Measurements from ENCODE around the gene DNALI1. TPM values are rescaled to one million over a fixed set of nuclear protein-coding genes. Genes with fewer than 3 reads are reported as not detected.
A peak's percentile ranks its signal among the peaks of the same experiment; 100 is the strongest.

DNALI1 gene
- total and polyA plus RNA-seq, 10 of the 15 experiments (the other 5 are each of a cell fraction or from before 2014, with no cell fraction given), result 0.03 to 0.13 (median 0.05) TPM; not detected in 7

DNA sequence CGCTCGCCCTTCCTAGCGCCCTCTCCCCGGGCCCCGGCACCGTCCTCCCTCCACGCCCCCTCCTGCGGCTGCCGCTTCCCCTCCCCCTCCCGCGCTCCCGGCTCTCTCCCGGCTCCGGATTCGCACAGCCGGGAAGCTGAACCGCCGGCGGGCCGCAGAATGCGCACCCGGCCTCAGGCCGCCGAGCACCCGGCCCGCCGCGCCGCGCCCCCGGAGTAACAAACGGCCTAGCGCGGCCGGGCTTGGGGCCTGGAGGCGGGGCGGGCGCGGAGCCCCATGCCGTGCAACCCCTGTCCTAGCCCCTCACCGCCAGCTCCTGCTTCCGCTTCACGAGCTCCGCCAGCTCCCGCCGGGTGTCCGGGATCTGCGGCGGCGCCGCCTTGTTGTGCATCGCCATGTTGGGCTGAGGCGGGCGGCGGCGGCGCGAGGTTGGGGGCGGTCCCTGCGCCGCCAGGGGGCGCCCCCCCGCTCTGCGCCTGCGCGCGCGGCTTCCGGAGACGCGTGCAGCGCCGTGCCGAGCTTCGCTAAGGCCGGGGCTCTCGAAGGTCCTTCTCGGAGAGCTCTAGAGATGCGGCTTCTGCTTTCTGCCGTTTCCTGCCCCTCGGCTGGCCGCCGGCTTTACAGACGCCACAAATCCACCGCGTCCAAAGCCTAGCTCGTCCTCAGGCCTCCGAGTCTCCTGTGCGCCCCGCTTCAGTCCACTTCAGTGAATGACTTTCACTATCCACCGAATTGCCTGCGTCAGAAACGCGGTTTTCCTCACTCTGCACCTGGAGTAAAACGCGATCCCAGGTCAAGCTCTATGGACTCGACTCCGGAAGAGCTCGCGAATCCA, 42.2 kb upstream of the DNALI1 start, which contains the start of gene MEAF6 (continued):
- TF ChIP-seq, protein P1, sequence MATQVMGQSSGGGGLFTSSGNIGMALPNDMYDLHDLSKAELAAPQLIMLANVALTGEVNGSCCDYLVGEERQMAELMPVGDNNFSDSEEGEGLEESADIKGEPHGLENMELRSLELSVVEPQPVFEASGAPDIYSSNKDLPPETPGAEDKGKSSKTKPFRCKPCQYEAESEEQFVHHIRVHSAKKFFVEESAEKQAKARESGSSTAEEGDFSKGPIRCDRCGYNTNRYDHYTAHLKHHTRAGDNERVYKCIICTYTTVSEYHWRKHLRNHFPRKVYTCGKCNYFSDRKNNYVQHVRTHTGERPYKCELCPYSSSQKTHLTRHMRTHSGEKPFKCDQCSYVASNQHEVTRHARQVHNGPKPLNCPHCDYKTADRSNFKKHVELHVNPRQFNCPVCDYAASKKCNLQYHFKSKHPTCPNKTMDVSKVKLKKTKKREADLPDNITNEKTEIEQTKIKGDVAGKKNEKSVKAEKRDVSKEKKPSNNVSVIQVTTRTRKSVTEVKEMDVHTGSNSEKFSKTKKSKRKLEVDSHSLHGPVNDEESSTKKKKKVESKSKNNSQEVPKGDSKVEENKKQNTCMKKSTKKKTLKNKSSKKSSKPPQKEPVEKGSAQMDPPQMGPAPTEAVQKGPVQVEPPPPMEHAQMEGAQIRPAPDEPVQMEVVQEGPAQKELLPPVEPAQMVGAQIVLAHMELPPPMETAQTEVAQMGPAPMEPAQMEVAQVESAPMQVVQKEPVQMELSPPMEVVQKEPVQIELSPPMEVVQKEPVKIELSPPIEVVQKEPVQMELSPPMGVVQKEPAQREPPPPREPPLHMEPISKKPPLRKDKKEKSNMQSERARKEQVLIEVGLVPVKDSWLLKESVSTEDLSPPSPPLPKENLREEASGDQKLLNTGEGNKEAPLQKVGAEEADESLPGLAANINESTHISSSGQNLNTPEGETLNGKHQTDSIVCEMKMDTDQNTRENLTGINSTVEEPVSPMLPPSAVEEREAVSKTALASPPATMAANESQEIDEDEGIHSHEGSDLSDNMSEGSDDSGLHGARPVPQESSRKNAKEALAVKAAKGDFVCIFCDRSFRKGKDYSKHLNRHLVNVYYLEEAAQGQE (IDR thresholded peaks at IDR 0.05; ENCODE audit: low read depth, low read length), result no peak
- TF ChIP-seq KLF5 (IDR thresholded peaks at IDR 0.05; ENCODE audit: partially characterized antibody) (peak; percentile 73), ZZZ3 (IDR thresholded peaks at IDR 0.05; ENCODE audit: control insufficient read depth, insufficient read length, low read depth) (no peak), IKZF1 (conservative IDR thresholded peaks at IDR 0.05) (peak; percentile 87), CHD1 (IDR thresholded peaks at IDR 0.05; ENCODE audit: low read depth, low read length) (no peak), ASH2L (IDR thresholded peaks at IDR 0.05; ENCODE audit: borderline replicate concordance, low read depth) (no peak), NRF1 (conservative IDR thresholded peaks at IDR 0.05; ENCODE audit: low read depth, low read length) (peak; percentile 82), RAD51 (IDR thresholded peaks at IDR 0.05) (no peak), PAX5 (IDR thresholded peaks at IDR 0.05; ENCODE audit: borderline replicate concordance, low read depth, low read length) (no peak; the same call in 1 of the 2 replicates), CBFB (IDR thresholded peaks at IDR 0.05; ENCODE audit: low read depth) (0 out of 2 replicates have a peak, but pooled peaks have one; percentile 25), SIN3A (IDR thresholded peaks at IDR 0.05; ENCODE audit: low read depth, low read length) (peak; percentile 46; the same call in 1 of the 2 replicates), ATF7 (IDR thresholded peaks at IDR 0.05; ENCODE audit: low read depth) (no peak), EZH2 (IDR thresholded peaks at IDR 0.05; ENCODE audit: borderline replicate concordance, control insufficient read depth, low read depth, low read length) (no peak), SP1 (IDR thresholded peaks at IDR 0.05; ENCODE audit: low read depth, low read length) (no peak), RBBP5 (conservative IDR thresholded peaks at IDR 0.05) (no peak), STAT3 (IDR thresholded peaks at IDR 0.05; ENCODE audit: low read depth, low read length) (no peak), ZNF384 (IDR thresholded peaks at IDR 0.05; ENCODE audit: borderline replicate concordance, low read depth, low read length) (no peak), POLR2AphosphoS2 (IDR thresholded peaks at IDR 0.05; ENCODE audit: low read depth, low read length) (peak; percentile 63; the same call in 1 of the 2 replicates), RB1 (IDR thresholded peaks at IDR 0.05; ENCODE audit: borderline replicate concordance) (peak; percentile 77; the same call in 1 of the 2 replicates), FOXM1 (IDR thresholded peaks at IDR 0.05; ENCODE audit: low read depth, low read length) (no peak), RUNX3 (IDR thresholded peaks at IDR 0.05; ENCODE audit: low read length) (no peak; the same call in 1 of the 2 replicates)
- TF ChIP-seq, protein P2, sequence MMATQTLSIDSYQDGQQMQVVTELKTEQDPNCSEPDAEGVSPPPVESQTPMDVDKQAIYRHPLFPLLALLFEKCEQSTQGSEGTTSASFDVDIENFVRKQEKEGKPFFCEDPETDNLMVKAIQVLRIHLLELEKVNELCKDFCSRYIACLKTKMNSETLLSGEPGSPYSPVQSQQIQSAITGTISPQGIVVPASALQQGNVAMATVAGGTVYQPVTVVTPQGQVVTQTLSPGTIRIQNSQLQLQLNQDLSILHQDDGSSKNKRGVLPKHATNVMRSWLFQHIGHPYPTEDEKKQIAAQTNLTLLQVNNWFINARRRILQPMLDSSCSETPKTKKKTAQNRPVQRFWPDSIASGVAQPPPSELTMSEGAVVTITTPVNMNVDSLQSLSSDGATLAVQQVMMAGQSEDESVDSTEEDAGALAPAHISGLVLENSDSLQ (IDR thresholded peaks at IDR 0.05), result no peak
- TF ChIP-seq, protein P3, sequence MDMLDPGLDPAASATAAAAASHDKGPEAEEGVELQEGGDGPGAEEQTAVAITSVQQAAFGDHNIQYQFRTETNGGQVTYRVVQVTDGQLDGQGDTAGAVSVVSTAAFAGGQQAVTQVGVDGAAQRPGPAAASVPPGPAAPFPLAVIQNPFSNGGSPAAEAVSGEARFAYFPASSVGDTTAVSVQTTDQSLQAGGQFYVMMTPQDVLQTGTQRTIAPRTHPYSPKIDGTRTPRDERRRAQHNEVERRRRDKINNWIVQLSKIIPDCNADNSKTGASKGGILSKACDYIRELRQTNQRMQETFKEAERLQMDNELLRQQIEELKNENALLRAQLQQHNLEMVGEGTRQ (IDR thresholded peaks at IDR 0.05; ENCODE audit: borderline replicate concordance, low read depth, low read length), result no peak
- TF ChIP-seq, protein P4, sequence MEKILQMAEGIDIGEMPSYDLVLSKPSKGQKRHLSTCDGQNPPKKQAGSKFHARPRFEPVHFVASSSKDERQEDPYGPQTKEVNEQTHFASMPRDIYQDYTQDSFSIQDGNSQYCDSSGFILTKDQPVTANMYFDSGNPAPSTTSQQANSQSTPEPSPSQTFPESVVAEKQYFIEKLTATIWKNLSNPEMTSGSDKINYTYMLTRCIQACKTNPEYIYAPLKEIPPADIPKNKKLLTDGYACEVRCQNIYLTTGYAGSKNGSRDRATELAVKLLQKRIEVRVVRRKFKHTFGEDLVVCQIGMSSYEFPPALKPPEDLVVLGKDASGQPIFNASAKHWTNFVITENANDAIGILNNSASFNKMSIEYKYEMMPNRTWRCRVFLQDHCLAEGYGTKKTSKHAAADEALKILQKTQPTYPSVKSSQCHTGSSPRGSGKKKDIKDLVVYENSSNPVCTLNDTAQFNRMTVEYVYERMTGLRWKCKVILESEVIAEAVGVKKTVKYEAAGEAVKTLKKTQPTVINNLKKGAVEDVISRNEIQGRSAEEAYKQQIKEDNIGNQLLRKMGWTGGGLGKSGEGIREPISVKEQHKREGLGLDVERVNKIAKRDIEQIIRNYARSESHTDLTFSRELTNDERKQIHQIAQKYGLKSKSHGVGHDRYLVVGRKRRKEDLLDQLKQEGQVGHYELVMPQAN (conservative IDR thresholded peaks at IDR 0.05), result peak; percentile 95
